Aortic smooth muscle cell (primary cell): ENCODE measurements around the gene ORMDL1. TPM values are rescaled to one million over a fixed set of nuclear protein-coding genes. Genes with fewer than 3 reads are reported as not detected.

Experiments used
- total RNA-seq: library from RNA; depleted of rRNA; stranded (reverse); fragments of >200 nt; gene quantifications from 2 replicates; pipeline ENCODE4 v1.2.3, GENCODE V29; 2014

ORMDL1 gene, protein sequence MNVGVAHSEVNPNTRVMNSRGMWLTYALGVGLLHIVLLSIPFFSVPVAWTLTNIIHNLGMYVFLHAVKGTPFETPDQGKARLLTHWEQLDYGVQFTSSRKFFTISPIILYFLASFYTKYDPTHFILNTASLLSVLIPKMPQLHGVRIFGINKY
- total RNA-seq = 40.8 and 43.8 TPM in 2 replicates

DNA sequence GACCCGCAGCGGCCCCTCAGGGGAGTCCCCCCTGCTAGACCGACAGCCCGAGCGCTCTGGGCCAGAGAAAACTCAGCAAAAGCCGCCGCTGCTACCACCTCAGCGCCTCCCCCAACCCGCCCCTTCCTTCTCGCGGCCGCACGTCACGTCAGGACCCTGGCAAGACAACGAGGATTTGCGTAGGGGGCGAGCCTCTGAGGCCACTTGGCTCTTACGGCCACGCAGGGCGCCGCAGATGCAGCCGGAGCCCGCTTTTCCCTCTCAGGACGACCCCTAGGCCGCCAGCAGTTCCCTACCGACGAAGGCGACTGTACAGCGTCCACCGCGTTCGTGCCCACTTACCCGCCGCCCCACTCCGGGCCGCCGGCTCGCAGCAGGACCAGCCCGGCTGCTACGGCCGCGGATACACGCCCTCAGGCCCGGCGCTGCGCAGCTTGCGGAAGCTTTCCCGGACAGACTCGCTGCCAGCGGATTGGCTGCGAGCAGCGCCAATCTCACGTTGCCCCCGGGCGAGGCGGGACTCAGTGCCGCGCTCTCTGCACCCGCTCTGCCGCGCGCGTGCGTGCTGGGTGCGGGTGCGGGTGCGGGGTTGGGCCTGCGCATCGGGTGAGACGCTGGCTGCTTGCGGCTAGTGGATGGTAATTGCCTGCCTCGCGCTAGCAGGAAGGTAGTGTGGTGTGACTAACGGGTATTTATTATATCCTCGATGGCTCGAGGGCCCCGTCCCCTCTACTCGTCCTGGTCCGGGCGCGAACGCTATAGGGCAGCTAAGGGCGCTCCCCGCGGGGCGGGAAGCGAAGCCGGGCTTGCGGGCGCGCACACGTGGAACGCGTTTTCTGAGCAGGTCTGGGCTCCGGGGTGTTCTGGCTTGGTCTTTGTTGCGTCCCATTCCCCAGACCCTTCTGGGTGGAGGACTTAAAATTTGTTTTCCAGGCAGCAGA lies at the start of gene ORMDL1, which contains the start of gene PMS1:
TSS of gene ORMDL1 (minus strand) at position 413 of the 941 bp plus-strand sequence. CDS start 1,744 bp downstream, outside the sequence.
TSS of gene PMS1 (plus strand) at position 524 of the 941 bp plus-strand sequence. CDS start 7,360 bp downstream, outside the sequence.

GRCh38 chr2:189762551-189763298 lies 21.4 kb downstream of the ORMDL1 start, which contains the start of gene OSGEPL1:
OSGEPL1 (minus strand) TSS chr2:189762792; CDS start chr2:189761640, 1,152 bp downstream.

Other genes with a start within 250 kb of the ORMDL1 start
- gene SLC40A1, start 203.6 kb downstream of the ORMDL1 start, total RNA-seq = 22.6 and 69.0 TPM in 2 replicates
- 60.2 and 65.7 TPM in 2 replicates for gene ASNSD1, start 122.9 kb downstream of the ORMDL1 start, total RNA-seq
- gene ANKAR, start 109.7 kb downstream of the ORMDL1 start, total RNA-seq = 7.1 and 11.6 TPM in 2 replicates
- 6.0 and 7.3 TPM in 2 replicates for gene OSGEPL1, start 21.5 kb downstream of the ORMDL1 start, total RNA-seq
- gene PMS1, start 111 bp upstream of the ORMDL1 start, total RNA-seq = 15.9 and 17.8 TPM in 2 replicates